ENCODE measurements around the gene ACADVL.

- TF ChIP-seq, protein P1, sequence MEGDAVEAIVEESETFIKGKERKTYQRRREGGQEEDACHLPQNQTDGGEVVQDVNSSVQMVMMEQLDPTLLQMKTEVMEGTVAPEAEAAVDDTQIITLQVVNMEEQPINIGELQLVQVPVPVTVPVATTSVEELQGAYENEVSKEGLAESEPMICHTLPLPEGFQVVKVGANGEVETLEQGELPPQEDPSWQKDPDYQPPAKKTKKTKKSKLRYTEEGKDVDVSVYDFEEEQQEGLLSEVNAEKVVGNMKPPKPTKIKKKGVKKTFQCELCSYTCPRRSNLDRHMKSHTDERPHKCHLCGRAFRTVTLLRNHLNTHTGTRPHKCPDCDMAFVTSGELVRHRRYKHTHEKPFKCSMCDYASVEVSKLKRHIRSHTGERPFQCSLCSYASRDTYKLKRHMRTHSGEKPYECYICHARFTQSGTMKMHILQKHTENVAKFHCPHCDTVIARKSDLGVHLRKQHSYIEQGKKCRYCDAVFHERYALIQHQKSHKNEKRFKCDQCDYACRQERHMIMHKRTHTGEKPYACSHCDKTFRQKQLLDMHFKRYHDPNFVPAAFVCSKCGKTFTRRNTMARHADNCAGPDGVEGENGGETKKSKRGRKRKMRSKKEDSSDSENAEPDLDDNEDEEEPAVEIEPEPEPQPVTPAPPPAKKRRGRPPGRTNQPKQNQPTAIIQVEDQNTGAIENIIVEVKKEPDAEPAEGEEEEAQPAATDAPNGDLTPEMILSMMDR (IDR thresholded peaks at IDR 0.05; ENCODE audit: poor library complexity, severe bottlenecking) = no peak
- TF ChIP-seq EP300 (conservative IDR thresholded peaks at IDR 0.05; ENCODE audit: poor library complexity, severe bottlenecking) = no peak
- TF ChIP-seq EZH2 (IDR thresholded peaks at IDR 0.05; ENCODE audit: borderline replicate concordance, insufficient read depth, low read length, poor library complexity, severe bottlenecking) = no peak
- no peak for TF ChIP-seq REST (IDR thresholded peaks at IDR 0.05; ENCODE audit: borderline replicate concordance)
- TF ChIP-seq RAD21 (conservative IDR thresholded peaks at IDR 0.05) = no peak
- no peak for TF ChIP-seq SMC3 (conservative IDR thresholded peaks at IDR 0.05; ENCODE audit: poor library complexity)
Observed at GRCh38 chr17:7259555-7259889, 39.8 kb downstream of the ACADVL start.
